Activated CD8-positive, alpha-beta T cell treated with anti-CD3 and anti-CD28 coated beads, Interleukin-2, amount 10 ng/mL, durations not matched to agents 7 days and 5 days (primary cell): ENCODE results near the gene SORL1. TPM values are rescaled to one million over a fixed set of nuclear protein-coding genes. Genes with fewer than 3 reads are reported as not detected.

Experiments used
- ATAC-seq: fragments of 150-1000 bp; cut with Tn5 transposase; one replicate; pipeline ENCODE4 v1.10.0; 2021; ENCODE audit warnings: moderate library complexity
- CTCF ChIA-PET: fragments of 350-600 bp; sonication (Branson Sonifier 250); formaldehyde crosslinking; loops from one replicate; lab custom pipeline; 2021; ENCODE audit warnings: antibody characterized with exemption; lab: Charles Lee
- POLR2A ChIA-PET: fragments of 350-600 bp; sonication (Branson Sonifier 250); formaldehyde crosslinking; loops from one replicate; lab custom pipeline; 2021; ENCODE audit warnings: antibody characterized with exemption; lab: Charles Lee
- DNase-seq: peaks from one replicate; pipeline ENCODE4 v3.0.0-alpha.2; 2020
- H3K27ac Mint-ChIP-seq: one replicate; pipeline ENCODE4 v1.8.0; 2021; ENCODE audit warnings: mild to moderate bottlenecking, mixed read lengths
- H3K27me3 Mint-ChIP-seq: one replicate; pipeline ENCODE4 v1.8.0; 2021; ENCODE audit warnings: low read depth, mixed read lengths
- H3K36me3 Mint-ChIP-seq: one replicate; pipeline ENCODE4 v1.8.0; 2021; ENCODE audit warnings: low read depth, mixed read lengths
- H3K4me1 Mint-ChIP-seq: one replicate; pipeline ENCODE4 v1.8.0; 2021; ENCODE audit warnings: low read depth, mixed read lengths
- H3K4me3 Mint-ChIP-seq: one replicate; pipeline ENCODE4 v1.8.0; 2021; ENCODE audit warnings: mild to moderate bottlenecking, mixed read lengths
- H3K9me3 Mint-ChIP-seq: one replicate; pipeline ENCODE4 v1.8.0; 2022; ENCODE audit warnings: mixed read lengths; ENCODE audit not compliant: insufficient read depth
- total RNA-seq, 2 experiments: library from RNA; stranded (reverse); gene quantifications; one replicate each; pipeline ENCODE4 v1.2.3, GENCODE V29; 2021

Gene SORL1
- total RNA-seq, 2 experiments from 2014 or later, result 98.9 to 107 TPM

DNA sequence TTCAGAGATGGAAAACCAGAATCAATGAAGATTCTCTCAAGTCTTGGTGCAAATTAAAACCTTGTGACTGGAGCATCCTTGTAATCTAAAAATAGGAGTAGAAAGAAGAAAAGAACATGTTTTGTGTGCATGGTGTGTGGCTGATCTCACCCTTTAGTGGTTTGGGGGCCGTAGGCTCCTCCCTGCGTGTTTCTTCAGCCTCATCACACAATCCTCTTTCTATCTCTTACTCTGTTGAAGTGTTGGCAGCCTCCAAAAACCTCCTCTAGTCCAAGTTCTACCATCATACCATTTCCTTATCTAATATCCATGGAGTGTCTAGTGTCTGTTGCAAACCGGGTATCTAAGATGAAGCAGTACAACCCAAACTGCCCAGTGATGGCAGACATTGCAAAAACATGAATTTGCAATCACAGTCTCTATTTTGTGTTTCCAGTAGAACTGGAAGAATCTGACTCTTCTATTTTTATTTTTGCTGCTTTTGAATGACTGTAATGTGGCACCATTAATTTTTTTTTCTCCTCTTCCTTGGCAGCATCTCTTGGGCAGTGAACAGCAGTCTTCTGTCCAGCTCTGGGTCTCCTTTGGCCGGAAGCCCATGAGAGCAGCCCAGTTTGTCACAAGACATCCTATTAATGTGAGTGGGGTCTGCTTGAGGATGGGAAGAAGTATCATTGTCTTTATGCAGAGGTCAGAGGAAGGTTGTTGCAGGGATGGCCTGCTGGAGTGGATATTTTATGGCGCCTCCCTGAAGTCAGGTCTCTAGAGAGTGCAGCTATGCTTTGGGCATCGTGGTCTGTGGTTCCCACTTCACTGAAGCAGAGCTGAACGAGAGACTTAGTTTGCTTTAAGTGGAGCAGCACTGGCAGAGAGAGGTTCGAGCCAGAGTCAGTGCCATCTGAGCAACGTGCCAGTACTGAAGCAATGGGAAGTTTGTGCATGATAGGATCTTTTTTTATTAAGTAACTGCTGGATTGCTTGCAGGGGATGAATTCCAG lies 60.7 kb downstream of the SORL1 start:
- H3K4me1 Mint-ChIP-seq, result peaks cover 70% of the 10 kb centered on the region
- peaks cover 78% of the 10 kb centered on the region for H3K36me3 Mint-ChIP-seq
- no peak for DNase-seq
- H3K4me3 Mint-ChIP-seq, result no peak overlapping the region
- peak; percentile 43 for ATAC-seq
- no peaks in the 10 kb centered on the region for H3K9me3 Mint-ChIP-seq
- POLR2A ChIA-PET, result interaction anchor here (0.9 kb wide), 1 partner anchor 45 kb away, joined by 4 read pairs; no protein-coding TSS in a partner anchor
- no peaks in the 10 kb centered on the region for H3K27me3 Mint-ChIP-seq
- H3K27ac Mint-ChIP-seq, result peak overlapping the region; percentile 58
- CTCF ChIA-PET, result interaction anchor here (0.8 to 1.1 kb wide), 2 partner anchors 11 to 95 kb away, joined by 3 read pairs; no protein-coding TSS in a partner anchor

DNA sequence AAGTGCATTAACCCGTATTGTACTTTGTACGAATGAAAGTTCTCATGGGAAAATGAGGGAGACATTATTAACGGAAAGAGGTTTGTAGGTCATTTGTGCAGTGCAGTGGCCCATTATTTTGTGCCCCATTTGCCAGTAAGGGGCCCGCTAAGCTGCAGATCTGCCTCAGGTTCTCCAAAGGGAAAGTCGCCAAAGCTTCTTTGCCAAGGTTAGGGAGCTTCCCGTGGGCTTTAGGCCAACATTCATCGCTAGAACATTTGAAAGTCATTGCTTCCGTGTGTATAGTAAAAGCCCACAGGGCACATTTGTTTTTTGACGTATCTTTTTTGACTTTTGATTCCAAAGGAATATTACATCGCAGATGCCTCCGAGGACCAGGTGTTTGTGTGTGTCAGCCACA lies 61.7 kb downstream of the SORL1 start:
- H3K36me3 Mint-ChIP-seq, result peaks cover 79% of the 10 kb centered on the region
- ChIA-PET CTCF (interaction anchor here (0.8 to 1.4 kb wide), 3 partner anchors 14 to 94 kb away, joined by 3 to 4 read pairs (median 3); no protein-coding TSS in a partner anchor), POLR2A (interaction anchor here (0.6 to 1.4 kb wide), 6 partner anchors 19 to 68 kb away, joined by 3 to 9 read pairs (median 4); no protein-coding TSS in a partner anchor)
- H3K27me3 Mint-ChIP-seq, result no peaks in the 10 kb centered on the region
- peaks cover 71% of the 10 kb centered on the region for H3K4me1 Mint-ChIP-seq
- DNase-seq, result no peak
- no peaks in the 10 kb centered on the region for H3K9me3 Mint-ChIP-seq
- ATAC-seq, result no peak
- H3K27ac Mint-ChIP-seq, result no peak overlapping the region
- no peak overlapping the region for H3K4me3 Mint-ChIP-seq

DNA sequence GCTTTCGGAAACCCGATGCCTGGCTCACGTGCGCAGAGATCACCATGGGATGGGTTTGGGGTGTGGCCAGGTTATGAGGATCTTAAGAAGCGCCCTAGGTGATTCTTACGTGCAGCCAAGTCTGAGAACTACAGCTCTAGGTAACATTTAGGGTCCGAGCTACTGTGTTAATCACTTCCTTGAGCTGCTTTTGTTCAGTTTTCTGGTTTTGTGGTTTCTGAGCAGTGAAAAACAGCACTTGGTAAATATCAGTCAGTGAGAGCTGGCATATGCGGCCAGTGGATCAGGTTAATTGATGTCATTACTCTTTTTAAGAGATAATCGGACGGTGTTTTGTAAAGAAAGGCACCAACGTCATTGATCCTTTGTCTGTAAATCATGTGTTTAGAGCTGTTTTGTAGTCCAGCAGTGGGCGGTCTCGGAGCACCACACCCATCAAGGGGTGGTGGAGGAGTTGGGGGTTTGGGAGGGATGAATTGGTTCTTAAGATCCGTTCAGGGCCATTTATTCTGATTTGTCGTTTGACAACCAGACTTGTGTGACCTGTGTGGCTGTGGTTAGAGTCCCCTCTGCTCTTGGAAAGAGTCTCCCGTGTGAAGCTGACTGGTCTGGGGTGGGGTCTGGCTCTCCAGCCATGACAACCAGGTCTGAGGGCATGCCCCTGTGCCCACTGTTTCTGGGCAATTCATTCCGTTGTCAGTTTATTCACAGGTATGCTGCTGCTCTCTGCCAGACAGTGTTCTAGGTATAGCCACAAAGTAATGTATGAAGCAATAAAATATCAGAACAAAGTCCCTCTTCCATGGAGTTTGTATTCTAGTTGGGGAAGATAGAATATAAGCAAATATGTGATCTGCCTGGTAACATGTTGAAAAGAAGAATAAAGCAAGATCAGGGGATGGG lies 62.6 kb downstream of the SORL1 start:
- H3K4me1 Mint-ChIP-seq, result peaks cover 71% of the 10 kb centered on the region
- POLR2A ChIA-PET, result interaction anchor here (0.8 to 1.4 kb wide), 4 partner anchors 18 to 63 kb away, joined by 3 to 9 read pairs (median 4); no protein-coding TSS in a partner anchor

GRCh38 chr11:121515335-121515671 lies 63.2 kb downstream of the SORL1 start:
- Mint-ChIP-seq H3K36me3 (peaks cover 81% of the 10 kb centered on the region), H3K27ac (peak overlapping the region; percentile 85), H3K27me3 (no peaks in the 10 kb centered on the region), H3K4me3 (no peak overlapping the region), H3K9me3 (no peaks in the 10 kb centered on the region), H3K4me1 (peaks cover 72% of the 10 kb centered on the region)
- DNase-seq, result no peak
- ChIA-PET CTCF (interaction anchor here (1.2 kb wide), 1 partner anchor 22 kb away, joined by 3 read pairs; no protein-coding TSS in a partner anchor), POLR2A (no interaction called here)
- no peak for ATAC-seq

More for the DNA sequence above, 62.6 kb downstream of the SORL1 start:
- no peaks in the 10 kb centered on the region for H3K9me3 Mint-ChIP-seq
- ATAC-seq (peak; percentile 50), DNase-seq (no peak)
- H3K4me3 Mint-ChIP-seq, result peak overlapping the region; percentile 10
- CTCF ChIA-PET, result interaction anchor here (0.9 to 1.4 kb wide), 4 partner anchors 13 to 25 kb away, joined by 3 to 4 read pairs (median 4); no protein-coding TSS in a partner anchor
- H3K36me3 Mint-ChIP-seq, result peaks cover 81% of the 10 kb centered on the region
- peak overlapping the region; percentile 85 for H3K27ac Mint-ChIP-seq
- H3K27me3 Mint-ChIP-seq, result no peaks in the 10 kb centered on the region

DNA sequence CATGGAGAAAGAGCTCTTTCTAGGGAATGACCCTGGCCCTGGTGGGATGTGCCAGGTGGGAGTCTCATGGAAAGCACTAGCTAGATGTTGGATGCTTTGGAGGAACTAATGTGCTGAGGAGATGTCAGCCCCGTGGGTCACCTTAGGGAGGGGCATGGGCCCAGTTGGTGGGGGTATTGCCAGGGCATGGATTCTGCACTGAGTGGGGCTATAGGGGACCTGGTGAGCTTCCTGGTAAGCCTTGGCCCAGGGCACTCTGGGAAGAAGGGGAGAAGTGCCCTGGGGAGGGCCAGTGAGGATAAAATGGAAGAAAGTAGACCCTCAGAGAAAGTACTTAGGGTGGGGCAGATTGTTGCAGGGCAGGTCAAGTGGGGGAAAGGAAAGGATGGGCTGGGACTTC lies 65.9 kb downstream of the SORL1 start:
- no peaks in the 10 kb centered on the region for H3K9me3 Mint-ChIP-seq
- H3K27me3 Mint-ChIP-seq, result no peaks in the 10 kb centered on the region
- ChIA-PET POLR2A (interaction anchor here (0.9 kb wide), 1 partner anchor 36 kb away, joined by 3 read pairs; no protein-coding TSS in a partner anchor), CTCF (interaction anchor here (0.6 to 1.3 kb wide), 2 partner anchors 10 to 1331 kb away, joined by 3 to 7 read pairs; no protein-coding TSS in a partner anchor)
- DNase-seq (no peak), ATAC-seq (no peak)
- peaks cover 80% of the 10 kb centered on the region for H3K36me3 Mint-ChIP-seq
- H3K4me1 Mint-ChIP-seq, result peaks cover 72% of the 10 kb centered on the region
- H3K4me3 Mint-ChIP-seq, result no peak overlapping the region
- peak overlapping the region; percentile 47 for H3K27ac Mint-ChIP-seq

GRCh38 chr11:121520243-121521144 lies 68.4 kb downstream of the SORL1 start:
- POLR2A ChIA-PET, result no interaction called here
- Mint-ChIP-seq H3K4me3 (no peak overlapping the region), H3K4me1 (peaks cover 48% of the 10 kb centered on the region), H3K9me3 (peaks cover 6% of the 10 kb centered on the region), H3K27me3 (no peaks in the 10 kb centered on the region), H3K36me3 (peaks cover 76% of the 10 kb centered on the region), H3K27ac (no peak overlapping the region)
- CTCF ChIA-PET, result no interaction called here
- no peak for DNase-seq
- ATAC-seq, result no peak

GRCh38 chr11:121521145-121522042 lies 69.3 kb downstream of the SORL1 start:
- Mint-ChIP-seq H3K36me3 (peaks cover 80% of the 10 kb centered on the region), H3K9me3 (peaks cover 9% of the 10 kb centered on the region), H3K27ac (peak overlapping the region; percentile 15), H3K4me1 (peaks cover 43% of the 10 kb centered on the region), H3K4me3 (no peak overlapping the region), H3K27me3 (no peaks in the 10 kb centered on the region)
- ChIA-PET POLR2A (no interaction called here), CTCF (no interaction called here)
- ATAC-seq, result no peak
- no peak for DNase-seq

GRCh38 chr11:121522043-121522941 lies 70.2 kb downstream of the SORL1 start:
- no peak for ATAC-seq
- CTCF ChIA-PET, result no interaction called here
- POLR2A ChIA-PET, result no interaction called here

DNA sequence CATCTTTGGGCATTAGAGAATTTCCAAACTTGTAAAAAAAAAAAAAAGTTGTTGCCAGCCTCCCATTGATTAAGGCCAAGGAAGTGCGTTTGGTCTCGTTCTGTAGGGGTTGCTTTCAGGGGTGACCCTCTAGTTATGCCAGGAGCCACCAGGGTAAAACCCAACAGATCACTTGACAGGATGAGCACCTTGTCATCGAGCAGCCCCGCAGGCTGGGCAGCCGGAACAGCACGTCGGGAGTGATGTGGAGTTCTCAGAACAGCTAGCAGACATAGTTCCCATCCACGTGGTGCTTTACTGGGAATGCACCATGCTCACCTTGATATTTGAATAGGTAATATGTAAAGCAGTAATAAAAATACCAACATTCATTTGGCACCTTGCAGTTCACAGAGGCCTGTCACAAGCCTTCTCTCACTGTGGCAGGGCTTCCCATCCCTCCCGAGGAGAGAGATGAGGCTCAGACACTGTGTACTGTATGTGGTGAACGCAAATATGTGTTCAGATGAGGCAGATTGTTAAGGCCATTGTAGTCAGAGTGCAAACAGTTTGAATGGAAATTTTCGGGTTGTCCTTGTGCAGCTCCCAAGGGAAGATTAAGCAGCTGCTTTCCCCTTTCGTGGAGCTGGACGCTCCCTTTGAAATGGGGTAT lies 71.6 kb downstream of the SORL1 start:
- H3K27me3 Mint-ChIP-seq, result no peaks in the 10 kb centered on the region
- peaks cover 29% of the 10 kb centered on the region for H3K4me1 Mint-ChIP-seq
- peaks cover 9% of the 10 kb centered on the region for H3K9me3 Mint-ChIP-seq
- CTCF ChIA-PET, result interaction anchor here (1.3 kb wide), 2 partner anchors 12 to 67 kb away, joined by 3 read pairs; no protein-coding TSS in a partner anchor
- H3K27ac Mint-ChIP-seq, result no peak overlapping the region
- no peak overlapping the region for H3K4me3 Mint-ChIP-seq
- POLR2A ChIA-PET, result no interaction called here
- ATAC-seq (no peak), DNase-seq (no peak)
- H3K36me3 Mint-ChIP-seq, result peaks cover 80% of the 10 kb centered on the region

More at GRCh38 chr11:121522043-121522941, 70.2 kb downstream of the SORL1 start:
- H3K27ac Mint-ChIP-seq, result peak overlapping the region; percentile 2
- H3K27me3 Mint-ChIP-seq, result no peaks in the 10 kb centered on the region
- DNase-seq, result no peak
- no peak overlapping the region for H3K4me3 Mint-ChIP-seq
- H3K36me3 Mint-ChIP-seq, result peaks cover 82% of the 10 kb centered on the region
- H3K4me1 Mint-ChIP-seq, result peaks cover 42% of the 10 kb centered on the region
- peaks cover 9% of the 10 kb centered on the region for H3K9me3 Mint-ChIP-seq
